KMS-11 (cell line): ENCODE data around the gene MEGF8.

ENCODE experiments used
- H2AFZ ChIP-seq: fragments of 200-600 bp; sonication (generic); 2 replicates; pipeline ENCODE4 v1.6.1; 2016; ENCODE audit warnings: antibody characterized with exemption, mixed run types, low read depth
- H3K27ac ChIP-seq: fragments of 200-600 bp; sonication (generic); 2 replicates; pipeline ENCODE4 v1.6.1; 2016; ENCODE audit warnings: mild to moderate bottlenecking, mixed run types
- H3K27me3 ChIP-seq: fragments of 200-600 bp; sonication (generic); 2 replicates; pipeline ENCODE4 v1.6.1; 2017; ENCODE audit warnings: mild to moderate bottlenecking, low read depth, mixed run types, moderate library complexity; ENCODE audit not compliant: insufficient read depth
- H3K36me3 ChIP-seq: fragments of 200-600 bp; sonication (generic); 2 replicates; pipeline ENCODE4 v1.6.1; 2017; ENCODE audit warnings: mild to moderate bottlenecking, mixed run types; ENCODE audit not compliant: insufficient read depth
- H3K4me1 ChIP-seq: fragments of 200-600 bp; sonication (generic); 2 replicates; pipeline ENCODE4 v1.6.1; 2016; ENCODE audit warnings: mild to moderate bottlenecking, low read depth, mixed run types; ENCODE audit not compliant: poor library complexity, severe bottlenecking
- H3K4me2 ChIP-seq: fragments of 200-600 bp; sonication (generic); 2 replicates; pipeline ENCODE4 v1.7.0; 2016; ENCODE audit warnings: mild to moderate bottlenecking, mixed run types
- H3K4me3 ChIP-seq: fragments of 200-600 bp; sonication (generic); IDR thresholded peaks from 2 replicates; pipeline ENCODE4 v1.6.1; 2017; ENCODE audit warnings: low read depth, low read length, mixed read lengths; ENCODE audit not compliant: insufficient read depth
- H3K79me2 ChIP-seq: fragments of 200-600 bp; sonication (generic); 2 replicates; pipeline ENCODE4 v1.6.1; 2016; ENCODE audit warnings: low read depth, mixed run types; ENCODE audit not compliant: insufficient read depth
- H3K9ac ChIP-seq: fragments of 200-600 bp; sonication (generic); 2 replicates; pipeline ENCODE4 v1.6.1; 2016; ENCODE audit warnings: mild to moderate bottlenecking, mixed run types
- H4K20me1 ChIP-seq: fragments of 200-600 bp; sonication (generic); 2 replicates; pipeline ENCODE4 v1.6.1; 2016; ENCODE audit warnings: mild to moderate bottlenecking, mixed run types; ENCODE audit not compliant: insufficient read depth
- CTCF ChIP-seq: fragments of 200-600 bp; sonication (generic); conservative IDR thresholded peaks from 2 replicates; pipeline ENCODE4 v1.6.1; 2017; ENCODE audit warnings: low read depth, mild to moderate bottlenecking, antibody characterized with exemption, low read length, moderate library complexity, mixed read lengths

The MEGF8 gene

GRCh38 chr19:42411581-42412178 lies 86.2 kb downstream of the MEGF8 start:
- H3K9ac ChIP-seq, result no peak overlapping the region
- H3K4me2 ChIP-seq, result no peak overlapping the region
- no peak overlapping the region for H3K4me3 ChIP-seq
- peaks cover 5% of the 10 kb centered on the region for H3K4me1 ChIP-seq
- no peak for TF ChIP-seq CTCF
- H3K36me3 ChIP-seq, result no peaks in the 10 kb centered on the region
- H4K20me1 ChIP-seq, result no peaks in the 10 kb centered on the region
- H2AFZ ChIP-seq, result no peak overlapping the region
- no peaks in the 10 kb centered on the region for H3K79me2 ChIP-seq
- H3K27ac ChIP-seq, result no peak overlapping the region
- no peaks in the 10 kb centered on the region for H3K27me3 ChIP-seq

GRCh38 chr19:42412227-42412626 lies 86.8 kb downstream of the MEGF8 start:
- Histone ChIP-seq H3K9ac (no peak overlapping the region), H3K79me2 (no peaks in the 10 kb centered on the region), H2AFZ (no peak overlapping the region), H3K36me3 (no peaks in the 10 kb centered on the region), H3K4me3 (no peak overlapping the region), H3K27me3 (no peaks in the 10 kb centered on the region), H3K4me1 (peaks cover 5% of the 10 kb centered on the region), H4K20me1 (no peaks in the 10 kb centered on the region), H3K4me2 (no peak overlapping the region), H3K27ac (no peak overlapping the region)
- TF ChIP-seq CTCF, result no peak

- Histone ChIP-seq H3K79me2 (no peaks in the 10 kb centered on the region), H2AFZ (no peak overlapping the region), H3K9ac (no peak overlapping the region), H3K27ac (no peak overlapping the region), H3K4me2 (no peak overlapping the region), H3K4me3 (no peak overlapping the region), H3K36me3 (no peaks in the 10 kb centered on the region), H3K27me3 (no peaks in the 10 kb centered on the region), H4K20me1 (no peaks in the 10 kb centered on the region), H3K4me1 (peaks cover 5% of the 10 kb centered on the region)
- TF ChIP-seq CTCF, result no peak
These were observed 87.2 kb downstream of the MEGF8 start for GRCh38 chr19:42412661-42413076.

GRCh38 chr19:42419309-42419708 lies 93.9 kb downstream of the MEGF8 start:
- H3K27me3 ChIP-seq, result no peaks in the 10 kb centered on the region
- no peaks in the 10 kb centered on the region for H4K20me1 ChIP-seq
- H3K79me2 ChIP-seq, result no peaks in the 10 kb centered on the region

More at GRCh38 chr19:42419309-42419708, 93.9 kb downstream of the MEGF8 start:
- Histone ChIP-seq H3K36me3 (no peaks in the 10 kb centered on the region), H2AFZ (no peak overlapping the region), H3K4me2 (no peak overlapping the region), H3K27ac (no peak overlapping the region), H3K4me1 (peaks cover 8% of the 10 kb centered on the region), H3K9ac (no peak overlapping the region), H3K4me3 (no peak overlapping the region)
- TF ChIP-seq CTCF, result no peak
